IMR-90 (cell line): ENCODE results near the gene CABP4. TPM values are rescaled to one million over a fixed set of nuclear protein-coding genes. Genes with fewer than 3 reads are reported as not detected.

Experiments used
- ATAC-seq: fragments of 200-7000 bp; cut with Tn5 transposase; 2 replicates; pipeline ENCODE4 v1.9.1; 2020; ENCODE audit warnings: low read depth, mild to moderate bottlenecking, moderate library complexity
- BruUV-seq: library from RNA; stranded (reverse); fragments of 400-500 nt; replicated peaks from 2 replicates; lab custom pipeline; 2021; lab: Mats Ljungman, UMichigan
- CTCF ChIA-PET: fragments of 300-600 bp; formaldehyde crosslinking; extraction: SDS; loops from one replicate; lab custom pipeline; 2021; ENCODE audit warnings: antibody characterized with exemption; lab: Yijun Ruan, JAX
- POLR2A ChIA-PET: fragments of 300-600 bp; sonication (Branson Sonifier 250); formaldehyde crosslinking; loops from one replicate; lab custom pipeline; 2022; ENCODE audit warnings: antibody characterized with exemption; ENCODE audit not compliant: unreplicated experiment; lab: Charles Lee
- DNase-seq: peaks from one replicate; pipeline ENCODE4 v3.0.0; 2013
- H2AFZ ChIP-seq: replicated peaks from 2 replicates; pipeline ENCODE3; 2013; ENCODE audit warnings: low read length, mild to moderate bottlenecking; ENCODE audit not compliant: poor library complexity
- H2AK5ac ChIP-seq: 2 replicates; pipeline ENCODE4 v1.6.1; 2013; ENCODE audit warnings: low read depth, low read length, inconsistent platforms
- H2AK9ac ChIP-seq: replicated peaks from 2 replicates; pipeline ENCODE3; 2013; ENCODE audit warnings: mild to moderate bottlenecking, low read depth, low read length, moderate library complexity; ENCODE audit not compliant: poor library complexity
- H2BK120ac ChIP-seq: 2 replicates; pipeline ENCODE4 v1.6.1; 2013; ENCODE audit warnings: low read depth, low read length, inconsistent platforms
- H2BK15ac ChIP-seq: 3 replicates; pipeline ENCODE4 v1.6.1; 2013; ENCODE audit warnings: low read depth, low read length, inconsistent platforms
- H2BK20ac ChIP-seq: 2 replicates; pipeline ENCODE4 v1.6.1; 2013; ENCODE audit warnings: low read depth, mild to moderate bottlenecking, inconsistent platforms, low read length, moderate library complexity
- H2BK5ac ChIP-seq: 2 replicates; pipeline ENCODE4 v1.6.1; 2013; ENCODE audit warnings: mild to moderate bottlenecking, low read depth, low read length, inconsistent platforms; ENCODE audit not compliant: poor library complexity, severe bottlenecking
- H3K14ac ChIP-seq: replicated peaks from 2 replicates; pipeline ENCODE4 v1.6.1; 2013; ENCODE audit warnings: low read depth, low read length, inconsistent platforms
- H3K18ac ChIP-seq: 2 replicates; pipeline ENCODE4 v1.6.1; 2013; ENCODE audit warnings: low read depth, low read length, control low read depth
- H3K23ac ChIP-seq: 2 replicates; pipeline ENCODE4 v1.6.1; 2013; ENCODE audit warnings: low read depth, low read length, inconsistent platforms
- H3K27ac ChIP-seq: 2 replicates; pipeline ENCODE4 v1.5.1; 2013; ENCODE audit warnings: mild to moderate bottlenecking, control low read depth, low read length; ENCODE audit not compliant: insufficient read depth
- H3K27me3 ChIP-seq: 2 replicates; pipeline ENCODE4 v1.6.1; 2013; ENCODE audit warnings: low read length; ENCODE audit not compliant: control insufficient read depth, insufficient read depth
- H3K36me3 ChIP-seq: 2 replicates; pipeline ENCODE4 v1.6.1; 2013; ENCODE audit warnings: low read length, mixed read lengths; ENCODE audit not compliant: control insufficient read depth, insufficient read depth
- H3K4ac ChIP-seq: 2 replicates; pipeline ENCODE4 v1.6.1; 2013; ENCODE audit warnings: low read depth, low read length, inconsistent platforms
- H3K4me1 ChIP-seq: 2 replicates; pipeline ENCODE4 v1.6.1; 2013; ENCODE audit warnings: low read length, mixed read lengths; ENCODE audit not compliant: control insufficient read depth, insufficient read depth
- H3K4me2 ChIP-seq: 2 replicates; pipeline ENCODE4 v1.6.1; 2013; ENCODE audit warnings: low read depth, mild to moderate bottlenecking, control low read depth, low read length, moderate library complexity
- H3K4me3 ChIP-seq: 2 replicates; pipeline ENCODE4 v1.5.1; 2013; ENCODE audit warnings: low read depth, mild to moderate bottlenecking, control low read depth, low read length, moderate library complexity; ENCODE audit not compliant: insufficient read depth
- H3K56ac ChIP-seq: 2 replicates; pipeline ENCODE4 v1.6.1; 2013; ENCODE audit warnings: low read length, inconsistent platforms; ENCODE audit not compliant: insufficient read depth; ENCODE audit errors: extremely low read depth
- H3K79me1 ChIP-seq, 2 experiments: 2 replicates each; pipeline ENCODE4 v1.6.1; 2013; ENCODE audit warnings: low read length in 2 of 2, inconsistent platforms in 1 of 2, low read depth in 1 of 2
- H3K9ac ChIP-seq: 2 replicates; pipeline ENCODE4 v1.6.1; 2013; ENCODE audit warnings: low read depth, low read length, control low read depth
- H3K9me1 ChIP-seq: 2 replicates; pipeline ENCODE4 v1.6.1; 2013; ENCODE audit warnings: low read length, inconsistent platforms; ENCODE audit not compliant: insufficient read depth
- H3K9me3 ChIP-seq: 2 replicates; pipeline ENCODE4 v1.6.1; 2013; ENCODE audit warnings: low read length; ENCODE audit not compliant: control insufficient read depth, insufficient read depth
- H4K20me1 ChIP-seq: 2 replicates; pipeline ENCODE4 v1.6.1; 2013; ENCODE audit warnings: low read length, inconsistent platforms; ENCODE audit not compliant: insufficient read depth
- H4K5ac ChIP-seq: 2 replicates; pipeline ENCODE4 v1.6.1; 2013; ENCODE audit warnings: mild to moderate bottlenecking, low read depth, low read length, control low read depth
- H4K8ac ChIP-seq, 2 experiments: 2 replicates each; pipeline ENCODE4 v1.6.1; 2013; ENCODE audit warnings: low read depth in 2 of 2, low read length in 2 of 2, control low read depth in 1 of 2, inconsistent platforms in 1 of 2
- H4K91ac ChIP-seq: 2 replicates; pipeline ENCODE4 v1.6.1; 2013; ENCODE audit warnings: low read depth, low read length, inconsistent platforms; ENCODE audit not compliant: insufficient read depth
- BHLHE40 ChIP-seq: fragments of 150-350 bp; IDR thresholded peaks from 2 replicates; pipeline ENCODE4 v1.6.1; 2016; ENCODE audit warnings: mild to moderate bottlenecking, low read depth, low read length
- CEBPB ChIP-seq: IDR thresholded peaks from 2 replicates; pipeline ENCODE4 v1.6.1; 2012; ENCODE audit warnings: low read depth, low read length, improper control_type of control experiment
- CHD1 ChIP-seq: IDR thresholded peaks from 2 replicates; pipeline ENCODE4 v1.6.1; 2012; ENCODE audit warnings: low read depth, low read length, improper control_type of control experiment
- CTCF ChIP-seq: conservative IDR thresholded peaks from 2 replicates; pipeline ENCODE4 v1.5.1; 2012; ENCODE audit warnings: mild to moderate bottlenecking, low read depth, low read length, improper control_type of control experiment
- ELK1 ChIP-seq: fragments of 150-350 bp; IDR thresholded peaks from 2 replicates; pipeline ENCODE4 v1.6.1; 2016; ENCODE audit warnings: low read depth, mild to moderate bottlenecking, low read length, moderate library complexity, borderline replicate concordance
- MAZ ChIP-seq: IDR thresholded peaks from 2 replicates; pipeline ENCODE4 v1.6.1; 2012; ENCODE audit warnings: low read depth, mild to moderate bottlenecking, low read length, improper control_type of control experiment, moderate library complexity, borderline replicate concordance
- POLR2A ChIP-seq: IDR thresholded peaks from 2 replicates; pipeline ENCODE4 v1.6.1; 2012; ENCODE audit warnings: mild to moderate bottlenecking, low read depth, low read length
- RCOR1 ChIP-seq: IDR thresholded peaks from 2 replicates; pipeline ENCODE4 v1.6.1; 2012; ENCODE audit warnings: mild to moderate bottlenecking, low read length, improper control_type of control experiment; ENCODE audit not compliant: insufficient replicate concordance
- SMC3 ChIP-seq: fragments of 150-350 bp; IDR thresholded peaks from 2 replicates; pipeline ENCODE4 v1.6.1; 2016; ENCODE audit warnings: low read depth, mild to moderate bottlenecking, antibody characterized with exemption, low read length, moderate library complexity
- USF2 ChIP-seq: fragments of 150-350 bp; IDR thresholded peaks from 2 replicates; pipeline ENCODE4 v1.6.1; 2017; ENCODE audit warnings: mild to moderate bottlenecking, antibody characterized with exemption, low read length, low read depth
- WGBS, 2 experiments: methylation state at CpG; one replicate each; pipeline versions ENCODE4 v1.1.5 to v1.1.7; 2013; ENCODE audit warnings: missing lambda C conversion rate in 2 of 2; ENCODE audit not compliant: insufficient read length in 1 of 2; ENCODE audit errors: extremely low coverage in 2 of 2; 5-methylcytosine and 5-hydroxymethylcytosine counted together
- dilution Hi-C: fragments of 300-500 bp; cut with HindIII; formaldehyde crosslinking; loops from one replicate; pipeline ENCODE4 v1.14.3; 2018; ENCODE audit warnings: low sequenced_read_pairs; ENCODE audit not compliant: unreplicated experiment
- in situ Hi-C: fragments of 300-500 bp; cut with MboI; formaldehyde crosslinking; loops from 3 replicates; pipeline ENCODE4 v1.14.3; 2019; ENCODE audit warnings: low sequenced_read_pairs, inconsistent platforms, mixed read lengths
- intact Hi-C: fragments of 100-400 bp; cut with micrococcal nuclease; formaldehyde crosslinking; loops from 2 replicates; pipeline ENCODE4 v1.10.0; 2022
- polyA plus RNA-seq, 3 experiments: library from polyadenylated mRNA; depleted of rRNA; stranded (reverse); fragments of >200 nt; gene quantifications; 2 replicates each; pipeline ENCODE4 v1.2.3, GENCODE V29; 2012; ENCODE audit warnings: low replicate concordance in 1 of 3
- total RNA-seq: library from RNA; depleted of rRNA; stranded (reverse); fragments of >200 nt; gene quantifications from 2 replicates; pipeline ENCODE4 v1.2.3, GENCODE V29; 2012

CABP4 gene
- total and polyA plus RNA-seq, 2 of the 4 experiments (the other 2 are of a cell fraction) = not detected

- Histone ChIP-seq H3K79me1 (peaks cover 0 to 6% of the 10 kb centered on the region in 2 experiments; a peak in 1 of 4 replicates), H3K27ac (no peak overlapping the region)
- CTCF ChIA-PET = no interaction called here
Observed at GRCh38 chr11:67435727-67436458, 19.3 kb upstream of the CABP4 start.

More at GRCh38 chr11:67435727-67436458, 19.3 kb upstream of the CABP4 start:
- no peak overlapping the region for H4K91ac ChIP-seq
- H3K27me3 ChIP-seq = no peaks in the 10 kb centered on the region
- no peak overlapping the region for H2AK9ac ChIP-seq
- no peak overlapping the region for H2AFZ ChIP-seq
- H3K9ac ChIP-seq = no peak overlapping the region
- H4K8ac ChIP-seq = no peak overlapping the region
- ATAC-seq (no peak), DNase-seq (no peak)
- TF ChIP-seq RCOR1 (no peak), MAZ (no peak), POLR2A (no peak), CTCF (no peak), ELK1 (no peak), CHD1 (no peak), SMC3 (no peak), BHLHE40 (no peak), CEBPB (no peak), USF2 (no peak)
- no peak overlapping the region for H3K56ac ChIP-seq
- no peak overlapping the region for H2BK15ac ChIP-seq
- intact Hi-C loops (no loop called here), in situ Hi-C loops (no loop called here), dilution Hi-C loops (no loop called here)
- H3K9me1 ChIP-seq = no peaks in the 10 kb centered on the region
- no peak overlapping the region for H2BK20ac ChIP-seq
- H3K18ac ChIP-seq = no peak overlapping the region
- H3K4me1 ChIP-seq = no peaks in the 10 kb centered on the region
- no peaks in the 10 kb centered on the region for H3K9me3 ChIP-seq
- BruUV-seq = no TSS peak
- peaks cover 59% of the 10 kb centered on the region for H3K36me3 ChIP-seq
- H4K20me1 ChIP-seq = no peaks in the 10 kb centered on the region; the same call in none of the 2 replicates
- H2AK5ac ChIP-seq = no peak overlapping the region
- H2BK120ac ChIP-seq = no peak overlapping the region
- H3K4ac ChIP-seq = no peak overlapping the region
- 96% methylated on average over 30 of the region's 38 CpGs; no CpG with 5 or more reads in 1 of the 2 experiments for WGBS, 2 experiments
- no peak overlapping the region for H3K4me3 ChIP-seq
- H3K4me2 ChIP-seq = no peak overlapping the region
- H3K23ac ChIP-seq = no peak overlapping the region
- no peak overlapping the region for H2BK5ac ChIP-seq
- H4K5ac ChIP-seq = no peak overlapping the region
- H3K14ac ChIP-seq = no peak overlapping the region
- POLR2A ChIA-PET = no interaction called here
